ENCODE data around the gene LRRTM3.

DNA sequence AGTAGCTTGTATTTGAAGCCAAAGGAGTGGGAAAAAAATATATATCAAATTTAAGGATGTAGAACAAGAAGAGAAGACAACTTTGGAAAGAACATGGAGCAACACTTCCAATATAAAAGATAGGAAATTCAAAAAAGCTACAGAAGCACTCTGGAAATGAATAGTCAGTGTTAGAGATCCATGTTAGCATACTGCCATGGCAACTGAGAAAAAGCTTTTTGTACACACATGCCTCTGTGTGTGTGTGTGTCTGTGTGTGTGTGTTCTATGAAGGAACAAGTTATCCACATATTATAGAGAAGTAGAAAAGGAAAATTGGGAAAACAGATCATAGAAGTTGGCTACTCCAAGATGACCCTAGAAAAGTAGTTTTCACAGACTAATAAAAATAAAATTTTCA is 96.3 kb downstream of the LRRTM3 start:
- TF ChIP-seq ZNF155 (tag by site-specific recombination; IDR thresholded peaks at IDR 0.05) (no peak), ZNF626 (tag by site-specific recombination; IDR thresholded peaks at IDR 0.05) (no peak), PATZ1 (tag by site-specific recombination; IDR thresholded peaks at IDR 0.05) (no peak), KLF10 (tag by site-specific recombination; IDR thresholded peaks at IDR 0.05) (no peak), KLF16 (tag by site-specific recombination; IDR thresholded peaks at IDR 0.05) (no peak), ZNF239 (tag by site-specific recombination; IDR thresholded peaks at IDR 0.05) (no peak), CTCF (tag by site-specific recombination; IDR thresholded peaks at IDR 0.05) (no peak), GLI4 (tag by site-specific recombination; IDR thresholded peaks at IDR 0.05) (no peak), ZNF26 (tag by site-specific recombination; IDR thresholded peaks at IDR 0.05) (no peak), ZNF211 (tag by site-specific recombination; IDR thresholded peaks at IDR 0.05; ENCODE audit: low read depth) (no peak), ZNF16 (tag by site-specific recombination; IDR thresholded peaks at IDR 0.05; ENCODE audit: low read depth) (no peak)
- TF ChIP-seq, protein P1, sequence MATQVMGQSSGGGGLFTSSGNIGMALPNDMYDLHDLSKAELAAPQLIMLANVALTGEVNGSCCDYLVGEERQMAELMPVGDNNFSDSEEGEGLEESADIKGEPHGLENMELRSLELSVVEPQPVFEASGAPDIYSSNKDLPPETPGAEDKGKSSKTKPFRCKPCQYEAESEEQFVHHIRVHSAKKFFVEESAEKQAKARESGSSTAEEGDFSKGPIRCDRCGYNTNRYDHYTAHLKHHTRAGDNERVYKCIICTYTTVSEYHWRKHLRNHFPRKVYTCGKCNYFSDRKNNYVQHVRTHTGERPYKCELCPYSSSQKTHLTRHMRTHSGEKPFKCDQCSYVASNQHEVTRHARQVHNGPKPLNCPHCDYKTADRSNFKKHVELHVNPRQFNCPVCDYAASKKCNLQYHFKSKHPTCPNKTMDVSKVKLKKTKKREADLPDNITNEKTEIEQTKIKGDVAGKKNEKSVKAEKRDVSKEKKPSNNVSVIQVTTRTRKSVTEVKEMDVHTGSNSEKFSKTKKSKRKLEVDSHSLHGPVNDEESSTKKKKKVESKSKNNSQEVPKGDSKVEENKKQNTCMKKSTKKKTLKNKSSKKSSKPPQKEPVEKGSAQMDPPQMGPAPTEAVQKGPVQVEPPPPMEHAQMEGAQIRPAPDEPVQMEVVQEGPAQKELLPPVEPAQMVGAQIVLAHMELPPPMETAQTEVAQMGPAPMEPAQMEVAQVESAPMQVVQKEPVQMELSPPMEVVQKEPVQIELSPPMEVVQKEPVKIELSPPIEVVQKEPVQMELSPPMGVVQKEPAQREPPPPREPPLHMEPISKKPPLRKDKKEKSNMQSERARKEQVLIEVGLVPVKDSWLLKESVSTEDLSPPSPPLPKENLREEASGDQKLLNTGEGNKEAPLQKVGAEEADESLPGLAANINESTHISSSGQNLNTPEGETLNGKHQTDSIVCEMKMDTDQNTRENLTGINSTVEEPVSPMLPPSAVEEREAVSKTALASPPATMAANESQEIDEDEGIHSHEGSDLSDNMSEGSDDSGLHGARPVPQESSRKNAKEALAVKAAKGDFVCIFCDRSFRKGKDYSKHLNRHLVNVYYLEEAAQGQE (tag by site-specific recombination; IDR thresholded peaks at IDR 0.05), result no peak

Data from HEK293 (cell line).